ENCODE data around the gene GPS1.

The GPS1 gene

DNA sequence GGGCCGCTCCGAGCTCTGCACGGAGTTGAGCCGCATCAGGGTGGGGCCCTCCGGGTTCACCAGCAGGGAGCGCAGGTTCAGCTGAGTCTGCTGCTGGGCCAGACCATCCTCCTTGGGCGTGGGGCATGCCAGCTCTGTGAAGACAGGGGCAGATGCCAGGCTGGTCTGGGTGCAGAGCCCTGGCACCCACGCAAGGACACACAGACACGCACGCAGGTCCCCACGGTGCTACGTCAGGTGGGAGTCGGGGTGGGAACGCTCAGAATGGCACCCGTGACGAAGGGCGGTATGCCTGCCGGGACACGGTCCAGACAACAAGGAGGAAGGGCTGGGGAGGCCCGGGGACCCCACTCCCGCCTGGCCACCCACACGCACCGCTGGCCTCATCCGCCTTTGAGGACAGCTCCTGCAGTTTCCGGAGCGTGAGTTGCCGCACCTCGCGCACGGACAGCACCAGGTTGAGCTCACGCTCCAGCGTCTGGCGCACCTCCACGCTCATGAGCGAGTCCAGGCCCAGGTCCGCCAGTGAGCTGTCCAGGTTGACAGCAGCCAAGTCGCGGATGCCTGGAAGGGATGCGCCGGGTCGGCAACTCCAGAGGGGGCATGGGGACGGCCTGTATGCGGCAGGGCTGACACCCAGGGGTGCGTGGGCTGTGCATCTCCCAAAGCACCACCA lies 29.2 kb downstream of the GPS1 start:
- CTCF ChIA-PET = interaction anchor here (1.6 kb wide), 1 partner anchor 18 kb away, joined by 4 read pairs; no protein-coding TSS in a partner anchor
- Histone ChIP-seq H3K27me3 (replicated peaks in 2 of 5; ENCODE audit: control insufficient read depth in 4 of 5, insufficient read depth in 5 of 5, low read length in 4 of 5) (no peaks in the 10 kb centered on the region), H3K4me3 (ENCODE audit: control insufficient read depth in 1 of 7, extremely low read depth in 1 of 7, insufficient read depth in 4 of 7, low read depth in 2 of 7, low read length in 6 of 7) (no peak overlapping the region), H3K36me3 (ENCODE audit: control insufficient read depth in 4 of 4, insufficient read depth in 4 of 4, low read length in 3 of 4) (peaks cover 3 to 83% (median 55%) of the 10 kb centered on the region in 4 experiments), H3K9me3 (ENCODE audit: control extremely low read depth in 1 of 5, control insufficient read depth in 4 of 5, insufficient read depth in 2 of 5, low read depth in 1 of 5, low read length in 4 of 5) (no peaks in the 10 kb centered on the region), H3K27ac (ENCODE audit: insufficient read depth in 1 of 2, low read depth in 1 of 2, low read length in 2 of 2, poor library complexity in 1 of 2, severe bottlenecking in 2 of 2) (no peak overlapping the region), H3K4me1 (ENCODE audit: control extremely low read depth in 1 of 4, control insufficient read depth in 4 of 4, insufficient read depth in 4 of 4, low read length in 3 of 4) (no peaks in the 10 kb centered on the region)
- POLR2A ChIA-PET = interaction anchor here (0.7 to 1.4 kb wide), 2 partner anchors 9 to 17 kb away, joined by 3 read pairs; partner anchors contain the start of gene FASN
- WGBS (ENCODE audit: insufficient coverage) = 98% methylated on average over 43 of the region's 44 CpGs
- no peak for DNase-seq

DNA sequence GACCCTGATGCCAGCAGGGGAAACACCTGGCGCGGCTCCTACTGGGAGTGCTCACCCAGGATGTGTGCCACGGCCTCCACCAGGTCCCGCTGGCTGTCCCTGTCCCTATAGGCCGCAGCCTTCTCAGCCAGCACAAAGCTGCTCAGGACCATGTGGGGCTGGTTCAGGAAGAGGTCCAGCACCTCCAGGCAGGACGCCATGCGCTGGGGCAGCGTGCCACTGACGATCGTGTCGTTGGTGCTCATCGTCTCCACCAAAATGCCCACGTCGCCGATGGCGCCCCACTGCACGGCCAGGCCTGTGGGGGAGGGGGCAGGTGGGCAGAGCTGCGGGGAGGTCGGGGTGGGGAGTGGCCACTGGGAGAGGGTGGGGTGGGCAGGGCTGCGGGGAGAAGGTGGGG lies 29.8 kb downstream of the GPS1 start:
- peaks cover 3 to 89% (median 58%) of the 10 kb centered on the region in 4 experiments for H3K36me3 ChIP-seq (ENCODE audit: control insufficient read depth in 4 of 4, insufficient read depth in 4 of 4, low read length in 3 of 4)
- H3K4me1 ChIP-seq (ENCODE audit: control extremely low read depth in 1 of 4, control insufficient read depth in 4 of 4, insufficient read depth in 4 of 4, low read length in 3 of 4) = no peaks in the 10 kb centered on the region
- CTCF ChIA-PET = interaction anchor here (1.6 kb wide), 1 partner anchor 17 kb away, joined by 4 read pairs; no protein-coding TSS in a partner anchor
- WGBS (ENCODE audit: insufficient coverage) = over 99% methylated on average over 17 of the region's 20 CpGs
- POLR2A ChIA-PET = interaction anchor here (1.4 kb wide), 1 partner anchor 17 kb away, joined by 3 read pairs; the partner anchor contains the start of gene FASN
- H3K27me3 ChIP-seq (replicated peaks in 2 of 5; ENCODE audit: control insufficient read depth in 4 of 5, insufficient read depth in 5 of 5, low read length in 4 of 5) = no peaks in the 10 kb centered on the region
- no peak overlapping the region for H3K27ac ChIP-seq (ENCODE audit: insufficient read depth in 1 of 2, low read depth in 1 of 2, low read length in 2 of 2, poor library complexity in 1 of 2, severe bottlenecking in 2 of 2)
- H3K4me3 ChIP-seq (ENCODE audit: control insufficient read depth in 1 of 7, extremely low read depth in 1 of 7, insufficient read depth in 4 of 7, low read depth in 2 of 7, low read length in 6 of 7) = no peak overlapping the region
- no peaks in the 10 kb centered on the region for H3K9me3 ChIP-seq (ENCODE audit: control extremely low read depth in 1 of 5, control insufficient read depth in 4 of 5, insufficient read depth in 2 of 5, low read depth in 1 of 5, low read length in 4 of 5)
- DNase-seq = no peak

DNA sequence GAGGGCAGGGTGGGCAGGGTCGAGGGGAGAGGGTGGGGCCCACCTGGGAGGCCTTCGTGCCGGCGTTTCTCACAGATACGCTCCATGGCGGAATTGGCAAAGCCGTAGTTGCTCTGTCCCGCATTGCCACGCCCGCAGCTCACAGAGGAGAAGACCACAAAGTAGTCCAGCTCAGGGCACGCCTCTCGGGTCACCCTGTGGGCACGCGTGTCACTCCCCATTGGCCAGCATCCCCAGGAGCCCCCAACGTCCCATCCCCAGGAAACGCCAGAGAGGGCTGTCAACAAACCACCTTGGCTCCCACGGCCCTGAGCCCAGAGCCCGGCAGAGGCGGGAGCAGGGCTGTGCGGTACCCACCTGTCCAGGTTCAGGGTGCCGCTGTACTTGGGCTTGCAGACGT lies 30.3 kb downstream of the GPS1 start:
- WGBS (ENCODE audit: insufficient coverage) = 96% methylated on average over 22 of the region's 22 CpGs
- peaks cover 3 to 90% (median 61%) of the 10 kb centered on the region in 4 experiments for H3K36me3 ChIP-seq (ENCODE audit: control insufficient read depth in 4 of 4, insufficient read depth in 4 of 4, low read length in 3 of 4)
- no peaks in the 10 kb centered on the region for H3K4me1 ChIP-seq (ENCODE audit: control extremely low read depth in 1 of 4, control insufficient read depth in 4 of 4, insufficient read depth in 4 of 4, low read length in 3 of 4)
- no peaks in the 10 kb centered on the region for H3K27me3 ChIP-seq (replicated peaks in 2 of 5; ENCODE audit: control insufficient read depth in 4 of 5, insufficient read depth in 5 of 5, low read length in 4 of 5)
- no peak overlapping the region for H3K4me3 ChIP-seq (ENCODE audit: control insufficient read depth in 1 of 7, extremely low read depth in 1 of 7, insufficient read depth in 4 of 7, low read depth in 2 of 7, low read length in 6 of 7)
- ChIA-PET CTCF (no interaction called here), POLR2A (no interaction called here)
- no peaks in the 10 kb centered on the region for H3K9me3 ChIP-seq (ENCODE audit: control extremely low read depth in 1 of 5, control insufficient read depth in 4 of 5, insufficient read depth in 2 of 5, low read depth in 1 of 5, low read length in 4 of 5)
- DNase-seq = no peak
- H3K27ac ChIP-seq (ENCODE audit: insufficient read depth in 1 of 2, low read depth in 1 of 2, low read length in 2 of 2, poor library complexity in 1 of 2, severe bottlenecking in 2 of 2) = no peak overlapping the region

DNA sequence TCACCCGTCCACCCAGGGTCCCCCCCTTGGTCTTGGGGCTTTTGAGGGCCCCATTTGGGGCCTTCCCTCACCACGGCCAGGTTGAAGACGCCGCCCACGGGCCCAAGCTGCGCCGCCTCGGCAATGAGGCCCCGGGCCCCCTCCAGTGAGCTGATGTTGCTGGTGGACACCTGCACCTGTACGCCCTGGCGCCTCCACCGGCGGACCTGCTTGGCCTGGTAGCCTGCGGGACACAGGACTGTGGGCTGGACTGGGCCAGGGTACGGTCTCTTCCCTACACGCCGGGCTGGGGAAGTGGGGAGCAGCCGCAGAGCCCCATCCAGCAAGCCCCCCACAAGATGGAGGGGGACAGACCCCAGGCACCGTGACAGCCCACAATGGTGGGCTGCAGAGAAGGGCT lies 30.8 kb downstream of the GPS1 start:
- Histone ChIP-seq H3K9me3 (ENCODE audit: control extremely low read depth in 1 of 5, control insufficient read depth in 4 of 5, insufficient read depth in 2 of 5, low read depth in 1 of 5, low read length in 4 of 5) (no peaks in the 10 kb centered on the region), H3K4me1 (ENCODE audit: control extremely low read depth in 1 of 4, control insufficient read depth in 4 of 4, insufficient read depth in 4 of 4, low read length in 3 of 4) (no peaks in the 10 kb centered on the region), H3K27ac (ENCODE audit: insufficient read depth in 1 of 2, low read depth in 1 of 2, low read length in 2 of 2, poor library complexity in 1 of 2, severe bottlenecking in 2 of 2) (no peak overlapping the region), H3K36me3 (ENCODE audit: control insufficient read depth in 4 of 4, insufficient read depth in 4 of 4, low read length in 3 of 4) (peaks cover 3 to 95% (median 65%) of the 10 kb centered on the region in 4 experiments), H3K27me3 (replicated peaks in 2 of 5; ENCODE audit: control insufficient read depth in 4 of 5, insufficient read depth in 5 of 5, low read length in 4 of 5) (no peaks in the 10 kb centered on the region), H3K4me3 (ENCODE audit: control insufficient read depth in 1 of 7, extremely low read depth in 1 of 7, insufficient read depth in 4 of 7, low read depth in 2 of 7, low read length in 6 of 7) (no peak overlapping the region)
- ChIA-PET CTCF (no interaction called here), POLR2A (no interaction called here)
- 94% methylated on average over 19 of the region's 19 CpGs for WGBS (ENCODE audit: insufficient coverage)
- DNase-seq = no peak

DNA sequence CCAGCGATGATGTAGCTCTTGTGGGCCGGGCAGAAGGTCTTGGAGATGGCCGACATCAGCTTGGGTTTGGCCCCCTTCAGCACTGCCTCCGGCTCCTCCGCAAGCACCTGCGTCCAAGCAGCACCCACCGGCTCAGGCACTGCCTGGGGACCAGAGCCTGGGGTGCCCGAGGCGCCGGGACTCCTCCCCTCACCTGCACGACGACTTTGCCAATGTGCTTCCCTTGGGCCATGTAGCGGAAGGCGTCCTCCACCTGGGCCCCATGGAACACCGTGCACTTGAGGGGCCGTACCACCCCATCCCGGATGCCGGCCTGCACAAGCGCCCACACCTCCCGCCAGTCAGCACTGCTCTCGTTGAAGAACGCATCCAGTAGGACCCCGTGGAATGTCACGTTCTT lies 31.3 kb downstream of the GPS1 start:
- H3K4me3 ChIP-seq (ENCODE audit: control insufficient read depth in 1 of 7, extremely low read depth in 1 of 7, insufficient read depth in 4 of 7, low read depth in 2 of 7, low read length in 6 of 7) = no peak overlapping the region
- H3K27me3 ChIP-seq (replicated peaks in 2 of 5; ENCODE audit: control insufficient read depth in 4 of 5, insufficient read depth in 5 of 5, low read length in 4 of 5) = no peaks in the 10 kb centered on the region
- H3K36me3 ChIP-seq (ENCODE audit: control insufficient read depth in 4 of 4, insufficient read depth in 4 of 4, low read length in 3 of 4) = peaks cover 3 to 98% (median 68%) of the 10 kb centered on the region in 4 experiments
- H3K4me1 ChIP-seq (ENCODE audit: control extremely low read depth in 1 of 4, control insufficient read depth in 4 of 4, insufficient read depth in 4 of 4, low read length in 3 of 4) = no peaks in the 10 kb centered on the region
- no peaks in the 10 kb centered on the region for H3K9me3 ChIP-seq (ENCODE audit: control extremely low read depth in 1 of 5, control insufficient read depth in 4 of 5, insufficient read depth in 2 of 5, low read depth in 1 of 5, low read length in 4 of 5)
- H3K27ac ChIP-seq (ENCODE audit: insufficient read depth in 1 of 2, low read depth in 1 of 2, low read length in 2 of 2, poor library complexity in 1 of 2, severe bottlenecking in 2 of 2) = no peak overlapping the region
- CTCF ChIA-PET = no interaction called here
- POLR2A ChIA-PET = no interaction called here
- no peak for DNase-seq
- 99% methylated on average over 23 of the region's 24 CpGs for WGBS (ENCODE audit: insufficient coverage)

DNA sequence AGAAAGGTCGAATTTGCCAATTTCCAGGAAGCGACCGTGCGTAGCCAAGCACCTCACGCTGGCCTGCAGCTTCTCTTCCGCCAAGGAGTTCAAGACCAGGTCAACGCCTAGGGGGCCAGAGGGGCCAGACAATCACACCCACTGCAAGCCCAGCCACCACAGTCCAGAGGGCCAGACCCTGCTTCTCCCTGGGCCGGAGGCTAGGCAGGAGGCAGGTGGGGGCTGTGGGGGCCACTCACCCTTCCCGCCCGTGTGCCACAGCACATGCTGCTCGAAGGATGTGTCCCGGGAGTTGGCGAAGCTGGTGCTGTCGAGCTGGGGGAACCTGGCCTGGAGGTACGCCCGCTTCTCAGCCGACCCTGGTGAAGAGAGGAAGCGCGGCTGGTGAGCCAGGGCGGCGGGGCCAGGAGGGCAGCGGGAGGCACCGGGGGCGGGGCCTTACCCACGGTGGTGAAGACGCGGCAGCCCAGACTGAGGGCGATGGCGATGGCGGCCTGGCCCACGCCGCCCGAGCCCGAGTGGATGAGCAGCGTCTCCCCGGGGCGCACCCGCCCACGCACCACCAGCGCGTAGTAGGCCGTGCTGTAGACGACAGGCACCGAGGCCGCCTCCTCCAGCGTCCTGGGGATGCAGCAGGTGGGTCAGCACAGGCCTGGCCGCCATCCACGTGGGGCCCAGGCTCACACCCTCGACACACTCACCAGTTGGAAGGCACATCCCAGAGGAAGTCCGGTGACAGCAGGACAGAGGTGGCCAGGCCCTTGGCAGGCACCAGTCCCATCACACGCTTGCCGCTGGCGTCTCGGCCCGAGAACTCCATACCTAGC lies 32.0 kb downstream of the GPS1 start:
- DNase-seq = no peak
- Histone ChIP-seq H3K27me3 (replicated peaks in 2 of 5; ENCODE audit: control insufficient read depth in 4 of 5, insufficient read depth in 5 of 5, low read length in 4 of 5) (no peaks in the 10 kb centered on the region), H3K36me3 (ENCODE audit: control insufficient read depth in 4 of 4, insufficient read depth in 4 of 4, low read length in 3 of 4) (peaks cover 3 to 98% (median 70%) of the 10 kb centered on the region in 4 experiments), H3K27ac (ENCODE audit: insufficient read depth in 1 of 2, low read depth in 1 of 2, low read length in 2 of 2, poor library complexity in 1 of 2, severe bottlenecking in 2 of 2) (no peak overlapping the region), H3K4me1 (ENCODE audit: control extremely low read depth in 1 of 4, control insufficient read depth in 4 of 4, insufficient read depth in 4 of 4, low read length in 3 of 4) (no peaks in the 10 kb centered on the region), H3K9me3 (ENCODE audit: control extremely low read depth in 1 of 5, control insufficient read depth in 4 of 5, insufficient read depth in 2 of 5, low read depth in 1 of 5, low read length in 4 of 5) (no peaks in the 10 kb centered on the region), H3K4me3 (ENCODE audit: control insufficient read depth in 1 of 7, extremely low read depth in 1 of 7, insufficient read depth in 4 of 7, low read depth in 2 of 7, low read length in 6 of 7) (no peak overlapping the region)
- POLR2A ChIA-PET = no interaction called here
- CTCF ChIA-PET = no interaction called here
- 96% methylated on average over 45 of the region's 55 CpGs for WGBS (ENCODE audit: insufficient coverage)
